Left ventricle myocardium inferior (tissue), 1 donor: Measurements from ENCODE around the gene CNDP1. TPM values are rescaled to one million over a fixed set of nuclear protein-coding genes. Genes with fewer than 3 reads are reported as not detected.

Source experiments
- DNase-seq: peaks from one replicate; pipeline ENCODE4 v3.0.0-alpha.2; 2020
- H3K27ac ChIP-seq: fragments of 200-600 bp; replicated peaks from 2 replicates; pipeline ENCODE4 v1.8.0; 2021
- H3K27me3 ChIP-seq: fragments of 200-600 bp; 2 replicates; pipeline ENCODE4 v1.8.0; 2021; ENCODE audit warnings: low read depth
- H3K36me3 ChIP-seq: fragments of 200-600 bp; 2 replicates; pipeline ENCODE4 v1.8.0; 2021
- H3K4me1 ChIP-seq: fragments of 200-600 bp; 2 replicates; pipeline ENCODE4 v1.8.0; 2021
- H3K4me3 ChIP-seq: fragments of 200-600 bp; 2 replicates; pipeline ENCODE4 v1.8.0; 2021; ENCODE audit warnings: mild to moderate bottlenecking, moderate library complexity
- H3K9me3 ChIP-seq: fragments of 200-600 bp; replicated peaks from 2 replicates; pipeline ENCODE4 v1.8.0; 2021
- CTCF ChIP-seq: fragments of 200-600 bp; IDR thresholded peaks from 2 replicates; pipeline ENCODE4 v1.8.0; 2021; ENCODE audit warnings: antibody characterized with exemption, mild to moderate bottlenecking, borderline replicate concordance
- intact Hi-C: fragments of 100-400 bp; cut with micrococcal nuclease; formaldehyde crosslinking; loops from one replicate; pipeline ENCODE4 v1.11.0; 2022
- total RNA-seq: library from RNA; stranded (reverse); fragmentation: NEBNext Ultra II Directional; extraction: Animal tissue kit (Norgen Biotek cat#: 25700); gene quantifications from one replicate; pipeline ENCODE4 v1.2.1, GENCODE V29; 2021
- donor health status: DM: no; HTN: yes; CAD: no; lungs with severe emphysema.

Gene CNDP1
- total RNA-seq, 1 donor from 2014 or later, result not detected

- no peak overlapping the region for H3K27ac ChIP-seq
- TF ChIP-seq CTCF, result no peak
- peaks cover 24% of the 10 kb centered on the region for H3K9me3 ChIP-seq
Measured at GRCh38 chr18:74551452-74551851, 17.2 kb downstream of the CNDP1 start.

GRCh38 chr18:74551936-74552555 lies 17.7 kb downstream of the CNDP1 start:
- Histone ChIP-seq H3K27ac (no peak overlapping the region), H3K27me3 (no peaks in the 10 kb centered on the region)
- intact Hi-C loops, result loop anchor here (2.0 to 5.0 kb wide), 2 partner anchors 55 to 199 kb away; partner anchors contain the start of gene CNDP2

More at GRCh38 chr18:74551452-74551851, 17.2 kb downstream of the CNDP1 start:
- no peak for DNase-seq
- H3K27me3 ChIP-seq, result no peaks in the 10 kb centered on the region
- peaks cover 25% of the 10 kb centered on the region for H3K4me1 ChIP-seq
- intact Hi-C loops, result loop anchor here (5.0 kb wide), 1 partner anchor 54 kb away; the partner anchor contains the start of gene CNDP2
- no peaks in the 10 kb centered on the region for H3K36me3 ChIP-seq
- H3K4me3 ChIP-seq, result no peak overlapping the region

GRCh38 chr18:74556126-74556525 lies 21.8 kb downstream of the CNDP1 start:
- no peak for DNase-seq
- Histone ChIP-seq H3K4me1 (peaks cover 10% of the 10 kb centered on the region), H3K9me3 (no peaks in the 10 kb centered on the region), H3K27ac (no peak overlapping the region), H3K36me3 (no peaks in the 10 kb centered on the region), H3K4me3 (no peak overlapping the region), H3K27me3 (no peaks in the 10 kb centered on the region)
- intact Hi-C loops, result no loop called here
- TF ChIP-seq CTCF, result no peak

More at GRCh38 chr18:74551936-74552555, 17.7 kb downstream of the CNDP1 start:
- peak; percentile 88 for TF ChIP-seq CTCF
- Histone ChIP-seq H3K9me3 (peaks cover 24% of the 10 kb centered on the region), H3K4me3 (no peak overlapping the region), H3K4me1 (peaks cover 19% of the 10 kb centered on the region), H3K36me3 (no peaks in the 10 kb centered on the region)
- DNase-seq, result peak; percentile 82

- H3K9me3 ChIP-seq, result no peaks in the 10 kb centered on the region
- peaks cover 3% of the 10 kb centered on the region for H3K4me1 ChIP-seq
- no peak overlapping the region for H3K4me3 ChIP-seq
- DNase-seq, result no peak
- no peak for TF ChIP-seq CTCF
- H3K27ac ChIP-seq, result no peak overlapping the region
- H3K27me3 ChIP-seq, result no peaks in the 10 kb centered on the region
- H3K36me3 ChIP-seq, result no peaks in the 10 kb centered on the region
- intact Hi-C loops, result no loop called here
Measured at GRCh38 chr18:74558096-74558495, 23.8 kb downstream of the CNDP1 start.

GRCh38 chr18:74562131-74562730 lies 27.9 kb downstream of the CNDP1 start:
- TF ChIP-seq CTCF, result no peak
- Histone ChIP-seq H3K36me3 (no peaks in the 10 kb centered on the region), H3K4me1 (peaks cover 11% of the 10 kb centered on the region), H3K4me3 (no peak overlapping the region), H3K27ac (no peak overlapping the region), H3K27me3 (no peaks in the 10 kb centered on the region), H3K9me3 (peaks cover 7% of the 10 kb centered on the region)
- DNase-seq, result no peak
- intact Hi-C loops, result no loop called here
